Ammon's horn (tissue), 1 donor: ENCODE results near the gene CPXM1.

ENCODE experiments used
- DNase-seq: peaks from one replicate; pipeline ENCODE4 v3.0.0-alpha.2; 2016; ENCODE audit warnings: low spot score

The CPXM1 gene

GRCh38 chr20:2763186-2763585, 37.2 kb downstream of the CPXM1 start:
- DNase-seq: no peak

- no peak for DNase-seq
Observed at GRCh38 chr20:2762578-2763131, 37.8 kb downstream of the CPXM1 start.

- DNase-seq: no peak
Observed at GRCh38 chr20:2761885-2762284, 38.5 kb downstream of the CPXM1 start.

- no peak for DNase-seq
Observed at GRCh38 chr20:2760952-2761305, 39.5 kb downstream of the CPXM1 start.

GRCh38 chr20:2760297-2760951, 40.0 kb downstream of the CPXM1 start:
- no peak for DNase-seq

GRCh38 chr20:2759603-2760296, 40.7 kb downstream of the CPXM1 start:
- DNase-seq: no peak

- no peak for DNase-seq
Observed at GRCh38 chr20:2759143-2759542, 41.3 kb downstream of the CPXM1 start.

- DNase-seq: no peak
Observed at GRCh38 chr20:2757969-2758368, 42.5 kb downstream of the CPXM1 start.

- DNase-seq: no peak
Observed at GRCh38 chr20:2757001-2757400, 43.4 kb downstream of the CPXM1 start.

- DNase-seq: no peak
Observed at GRCh38 chr20:2756056-2756611, 44.3 kb downstream of the CPXM1 start.

- no peak for DNase-seq
Observed at GRCh38 chr20:2755451-2756055, 44.9 kb downstream of the CPXM1 start.

GRCh38 chr20:2754424-2754823, 46.0 kb downstream of the CPXM1 start:
- no peak for DNase-seq

- DNase-seq: no peak
Observed at GRCh38 chr20:2753461-2754040, 46.9 kb downstream of the CPXM1 start.

GRCh38 chr20:2752567-2753460, 47.6 kb downstream of the CPXM1 start:
- no peak for DNase-seq

GRCh38 chr20:2751878-2752566, 48.4 kb downstream of the CPXM1 start:
- no peak for DNase-seq

- no peak for DNase-seq
Observed at GRCh38 chr20:2751347-2751877, 49.0 kb downstream of the CPXM1 start.

- no peak for DNase-seq
Observed at GRCh38 chr20:2750491-2751251, 49.8 kb downstream of the CPXM1 start.

GRCh38 chr20:2749951-2750490, 50.4 kb downstream of the CPXM1 start:
- DNase-seq: no peak

- DNase-seq: no peak
Observed at GRCh38 chr20:2749343-2749950, 51.0 kb downstream of the CPXM1 start.
